Nephron (organoid): ENCODE measurements around the gene SSR4.

ENCODE experiments used
- H3K27ac Mint-ChIP-seq, 3 experiments: 2 replicates each; pipeline ENCODE4 v1.8.0; 2020; ENCODE audit warnings: mixed read lengths in 3 of 3, mild to moderate bottlenecking in 2 of 3, moderate library complexity in 1 of 3
- H3K27me3 Mint-ChIP-seq: 2 replicates; pipeline ENCODE4 v1.8.0; 2021; ENCODE audit warnings: low read depth, mild to moderate bottlenecking, moderate library complexity, mixed read lengths
- H3K36me3 Mint-ChIP-seq: 2 replicates; pipeline ENCODE4 v1.8.0; 2020; ENCODE audit warnings: low read depth, mixed read lengths
- H3K4me1 Mint-ChIP-seq: 2 replicates; pipeline ENCODE4 v1.8.0; 2020; ENCODE audit warnings: mixed read lengths
- H3K4me3 Mint-ChIP-seq, 3 experiments: 2 replicates each; pipeline ENCODE4 v1.8.0; 2020; ENCODE audit warnings: mild to moderate bottlenecking in 3 of 3, mixed read lengths in 3 of 3, moderate library complexity in 2 of 3
- H3K9me3 Mint-ChIP-seq: 2 replicates; pipeline ENCODE4 v1.8.0; 2020; ENCODE audit warnings: mixed read lengths
- TF ChIP-seq, protein P1 (sequence below), 3 experiments: fragments of 200-600 bp; sonication (generic); IDR thresholded peaks; one replicate each; pipeline ENCODE4 v1.5.0; 2021; ENCODE audit warnings: antibody characterized with exemption in 3 of 3; ENCODE audit not compliant: unreplicated experiment in 3 of 3

SSR4 gene

DNA sequence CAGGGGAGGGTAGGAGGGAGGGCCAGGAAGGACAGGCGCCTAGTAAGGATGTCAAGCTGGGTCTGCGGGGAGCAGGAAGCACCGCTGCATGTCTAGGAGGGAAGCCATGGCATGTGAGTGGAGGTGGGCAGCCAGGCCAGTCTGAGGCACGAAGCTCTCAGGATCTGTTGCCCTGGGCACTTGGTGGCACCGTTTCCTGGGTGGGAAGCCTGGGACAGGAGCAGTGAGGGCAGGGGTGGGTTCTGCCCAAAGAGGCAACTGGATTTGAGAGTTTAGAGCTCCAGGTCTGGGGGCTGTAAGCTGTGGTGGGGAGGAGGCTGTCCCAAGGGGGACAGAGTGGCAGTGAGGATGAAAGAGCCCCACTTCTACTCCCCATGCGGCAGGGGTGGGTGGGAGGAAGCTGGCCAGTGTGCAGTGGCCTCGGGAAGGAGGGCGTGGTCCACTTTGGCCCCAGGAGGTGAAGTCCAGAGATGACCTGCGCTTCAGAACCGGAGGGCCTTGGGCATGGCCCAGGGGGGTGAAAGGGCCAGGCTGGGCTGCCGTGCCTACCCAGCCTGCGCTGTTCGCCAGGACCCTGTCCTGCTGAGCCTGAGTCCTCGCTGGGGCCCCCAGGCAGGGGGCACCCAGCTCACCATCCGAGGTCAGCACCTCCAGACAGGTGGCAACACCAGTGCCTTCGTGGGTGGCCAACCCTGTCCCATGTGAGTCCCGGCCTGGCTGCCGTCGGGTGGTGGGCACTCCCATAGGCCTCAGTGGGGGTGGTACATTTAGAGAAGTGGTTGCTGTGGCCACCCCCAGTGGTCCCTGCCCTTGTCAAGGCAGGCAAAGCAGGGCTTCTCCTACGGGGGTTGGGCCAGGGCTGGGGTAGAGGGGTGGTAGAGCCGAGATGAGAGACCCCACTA, 21.9 kb upstream of the SSR4 start:
- Mint-ChIP-seq H3K9me3 (no peaks in the 10 kb centered on the region), H3K4me3 (no peak overlapping the region), H3K27me3 (no peaks in the 10 kb centered on the region), H3K4me1 (no peaks in the 10 kb centered on the region), H3K27ac (no peak overlapping the region), H3K36me3 (no peaks in the 10 kb centered on the region)
- TF ChIP-seq, protein P1, sequence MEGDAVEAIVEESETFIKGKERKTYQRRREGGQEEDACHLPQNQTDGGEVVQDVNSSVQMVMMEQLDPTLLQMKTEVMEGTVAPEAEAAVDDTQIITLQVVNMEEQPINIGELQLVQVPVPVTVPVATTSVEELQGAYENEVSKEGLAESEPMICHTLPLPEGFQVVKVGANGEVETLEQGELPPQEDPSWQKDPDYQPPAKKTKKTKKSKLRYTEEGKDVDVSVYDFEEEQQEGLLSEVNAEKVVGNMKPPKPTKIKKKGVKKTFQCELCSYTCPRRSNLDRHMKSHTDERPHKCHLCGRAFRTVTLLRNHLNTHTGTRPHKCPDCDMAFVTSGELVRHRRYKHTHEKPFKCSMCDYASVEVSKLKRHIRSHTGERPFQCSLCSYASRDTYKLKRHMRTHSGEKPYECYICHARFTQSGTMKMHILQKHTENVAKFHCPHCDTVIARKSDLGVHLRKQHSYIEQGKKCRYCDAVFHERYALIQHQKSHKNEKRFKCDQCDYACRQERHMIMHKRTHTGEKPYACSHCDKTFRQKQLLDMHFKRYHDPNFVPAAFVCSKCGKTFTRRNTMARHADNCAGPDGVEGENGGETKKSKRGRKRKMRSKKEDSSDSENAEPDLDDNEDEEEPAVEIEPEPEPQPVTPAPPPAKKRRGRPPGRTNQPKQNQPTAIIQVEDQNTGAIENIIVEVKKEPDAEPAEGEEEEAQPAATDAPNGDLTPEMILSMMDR (IDR thresholded peaks at IDR 0.05; ENCODE audit: unreplicated experiment in 3 of 3): no peak

DNA sequence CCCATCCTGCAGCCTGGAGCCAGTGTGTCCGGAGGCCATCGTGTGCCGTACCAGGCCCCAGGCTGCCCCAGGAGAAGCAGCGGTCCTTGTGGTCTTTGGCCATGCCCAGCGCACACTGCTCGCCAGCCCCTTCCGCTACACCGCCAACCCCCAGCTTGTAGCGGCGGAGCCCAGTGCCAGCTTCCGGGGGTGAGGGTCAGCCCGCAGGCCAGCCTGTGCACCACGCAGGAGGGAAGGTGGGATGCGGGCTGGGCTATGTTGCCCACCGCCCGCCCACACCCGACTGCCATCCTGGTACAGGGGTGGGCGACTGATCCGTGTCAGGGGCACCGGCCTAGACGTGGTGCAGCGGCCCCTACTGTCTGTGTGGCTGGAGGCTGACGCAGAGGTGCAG, 21.3 kb upstream of the SSR4 start:
- no peaks in the 10 kb centered on the region for H3K9me3 Mint-ChIP-seq

DNA sequence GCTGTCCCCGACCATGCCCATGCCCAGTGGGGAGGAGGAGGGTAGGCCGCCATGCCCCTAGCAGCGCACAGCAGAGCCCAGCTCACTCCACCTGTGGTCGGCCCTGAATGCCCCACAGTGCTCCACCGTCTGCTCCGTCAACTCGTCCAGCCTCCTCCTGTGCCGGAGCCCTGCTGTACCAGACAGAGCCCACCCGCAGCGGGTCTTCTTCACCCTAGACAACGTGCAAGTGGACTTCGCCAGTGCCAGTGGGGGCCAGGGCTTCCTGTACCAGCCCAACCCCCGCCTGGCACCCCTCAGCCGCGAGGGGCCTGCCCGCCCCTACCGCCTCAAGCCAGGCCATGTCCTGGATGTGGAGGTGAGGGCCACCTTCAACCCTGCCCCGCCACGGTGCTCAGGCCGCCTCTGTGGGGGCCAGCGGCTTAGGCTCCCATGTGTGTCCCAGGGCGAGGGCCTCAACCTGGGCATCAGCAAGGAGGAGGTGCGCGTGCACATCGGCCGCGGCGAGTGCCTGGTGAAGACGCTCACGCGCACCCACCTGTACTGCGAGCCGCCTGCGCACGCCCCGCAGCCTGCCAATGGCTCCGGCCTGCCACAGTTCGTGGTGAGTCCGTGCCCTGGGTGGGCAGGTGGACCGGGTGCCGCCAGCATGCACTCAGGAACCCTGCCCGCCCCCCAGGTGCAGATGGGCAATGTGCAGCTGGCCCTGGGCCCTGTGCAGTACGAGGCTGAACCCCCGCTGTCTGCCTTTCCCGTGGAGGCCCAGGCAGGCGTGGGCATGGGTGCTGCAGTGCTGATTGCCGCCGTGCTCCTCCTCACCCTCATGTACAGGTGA, 20.5 kb upstream of the SSR4 start:
- no peaks in the 10 kb centered on the region for H3K9me3 Mint-ChIP-seq
- H3K27ac Mint-ChIP-seq: no peak overlapping the region
- no peak overlapping the region for H3K4me3 Mint-ChIP-seq
- no peaks in the 10 kb centered on the region for H3K4me1 Mint-ChIP-seq
- H3K36me3 Mint-ChIP-seq: no peaks in the 10 kb centered on the region
- TF ChIP-seq, protein P1 (IDR thresholded peaks at IDR 0.05; ENCODE audit: unreplicated experiment in 3 of 3): no peak
- H3K27me3 Mint-ChIP-seq: no peaks in the 10 kb centered on the region

More for the DNA sequence above, 21.3 kb upstream of the SSR4 start:
- Mint-ChIP-seq H3K27me3 (no peaks in the 10 kb centered on the region), H3K27ac (no peak overlapping the region), H3K4me1 (no peaks in the 10 kb centered on the region), H3K4me3 (no peak overlapping the region), H3K36me3 (no peaks in the 10 kb centered on the region)
- TF ChIP-seq, protein P1 (IDR thresholded peaks at IDR 0.05; ENCODE audit: unreplicated experiment in 3 of 3): no peak

DNA sequence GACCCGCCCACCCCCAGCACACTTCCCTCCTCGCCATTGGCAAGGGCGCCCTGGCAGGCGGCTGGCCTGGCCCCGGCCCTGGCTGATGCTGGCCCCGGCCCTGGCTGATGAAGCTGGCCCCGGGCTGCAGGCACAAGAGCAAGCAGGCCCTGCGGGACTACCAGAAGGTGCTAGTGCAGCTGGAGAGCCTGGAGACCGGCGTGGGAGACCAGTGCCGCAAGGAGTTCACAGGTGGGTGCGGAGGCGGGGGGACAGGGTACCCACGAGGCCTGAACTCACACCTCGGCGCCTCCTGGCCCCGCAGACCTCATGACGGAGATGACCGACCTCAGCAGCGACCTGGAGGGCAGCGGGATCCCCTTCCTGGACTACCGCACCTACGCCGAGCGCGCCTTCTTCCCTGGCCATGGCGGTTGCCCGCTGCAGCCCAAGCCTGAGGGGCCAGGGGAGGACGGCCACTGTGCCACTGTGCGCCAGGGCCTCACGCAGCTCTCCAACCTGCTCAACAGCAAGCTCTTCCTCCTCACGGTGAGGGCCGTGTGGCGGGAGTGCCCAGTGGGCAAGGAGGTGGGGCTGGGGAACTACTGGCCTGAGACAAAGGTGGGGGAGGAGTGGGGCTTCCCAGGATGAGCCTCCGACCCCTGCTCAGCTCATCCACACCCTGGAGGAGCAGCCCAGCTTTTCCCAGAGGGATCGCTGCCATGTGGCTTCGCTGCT, 19.7 kb upstream of the SSR4 start:
- Mint-ChIP-seq H3K27me3 (peaks cover 2% of the 10 kb centered on the region), H3K4me3 (no peak overlapping the region), H3K9me3 (peaks cover under 1% of the 10 kb centered on the region), H3K27ac (no peak overlapping the region), H3K36me3 (no peaks in the 10 kb centered on the region), H3K4me1 (peaks cover 2% of the 10 kb centered on the region)
- TF ChIP-seq, protein P1 (IDR thresholded peaks at IDR 0.05; ENCODE audit: unreplicated experiment in 3 of 3): no peak

DNA sequence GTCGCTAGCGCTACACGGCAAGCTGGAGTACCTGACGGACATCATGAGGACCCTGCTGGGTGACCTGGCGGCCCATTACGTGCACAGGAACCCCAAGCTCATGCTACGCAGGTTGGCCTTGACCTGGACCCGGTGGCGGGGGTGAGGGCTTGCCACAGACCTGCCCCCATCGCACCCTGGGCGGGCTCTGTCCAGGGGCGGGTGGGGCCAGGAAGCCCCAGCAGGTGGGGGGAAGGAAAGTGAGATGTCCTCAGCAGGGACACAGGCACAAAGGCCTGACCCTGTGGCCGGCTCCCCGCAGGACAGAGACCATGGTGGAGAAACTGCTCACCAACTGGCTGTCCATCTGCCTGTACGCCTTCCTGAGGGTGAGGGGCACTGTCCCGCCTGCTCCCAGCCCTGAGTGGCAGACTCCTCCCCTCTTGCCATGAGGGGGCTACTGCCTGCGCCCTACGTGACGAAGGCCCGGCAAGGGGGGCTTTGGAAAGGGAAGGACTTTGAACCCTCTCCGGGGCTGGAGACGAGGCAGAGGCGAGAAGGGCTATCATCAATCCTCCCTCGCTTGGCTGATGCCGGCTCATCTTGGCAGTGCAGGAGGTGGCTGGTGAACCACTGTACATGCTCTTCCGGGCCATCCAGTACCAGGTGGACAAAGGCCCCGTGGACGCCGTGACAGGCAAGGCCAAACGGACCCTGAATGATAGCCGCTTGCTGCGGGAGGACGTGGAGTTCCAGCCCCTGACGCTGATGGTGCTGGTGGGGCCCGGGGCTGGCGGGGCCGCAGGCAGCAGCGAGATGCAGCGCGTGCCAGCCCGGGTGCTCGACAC, 19.0 kb upstream of the SSR4 start:
- H3K4me1 Mint-ChIP-seq: peaks cover 9% of the 10 kb centered on the region
- no peak overlapping the region for H3K4me3 Mint-ChIP-seq
- H3K27ac Mint-ChIP-seq: no peak overlapping the region
- peaks cover 5% of the 10 kb centered on the region for H3K27me3 Mint-ChIP-seq
- TF ChIP-seq, protein P1 (IDR thresholded peaks at IDR 0.05; ENCODE audit: unreplicated experiment in 3 of 3): no peak
- H3K9me3 Mint-ChIP-seq: peaks cover 5% of the 10 kb centered on the region
- H3K36me3 Mint-ChIP-seq: no peaks in the 10 kb centered on the region
